ENCODE measurements around the gene FBXO44.

- TF ChIP-seq ZC3H10 (CRISPR knock-in tag; IDR thresholded peaks at IDR 0.05): no peak
- TF ChIP-seq PATZ1 (CRISPR knock-in tag; IDR thresholded peaks at IDR 0.05; ENCODE audit: borderline replicate concordance): no peak
- TF ChIP-seq TOX (CRISPR knock-in tag; IDR thresholded peaks at IDR 0.05; ENCODE audit: borderline replicate concordance): no peak
- no peak for TF ChIP-seq CREB5 (CRISPR knock-in tag; IDR thresholded peaks at IDR 0.05; ENCODE audit: low read depth)
- no peak for TF ChIP-seq TCF4 (CRISPR knock-in tag; IDR thresholded peaks at IDR 0.05; ENCODE audit: borderline replicate concordance)
- TF ChIP-seq RARB (CRISPR knock-in tag; IDR thresholded peaks at IDR 0.05): no peak
- no peak for TF ChIP-seq PPARA (CRISPR knock-in tag; IDR thresholded peaks at IDR 0.05; ENCODE audit: borderline replicate concordance)
- no peak for TF ChIP-seq ZFP30 (CRISPR knock-in tag; IDR thresholded peaks at IDR 0.05)
- TF ChIP-seq CSRNP3 (CRISPR knock-in tag; IDR thresholded peaks at IDR 0.05): no peak
Measured at GRCh38 chr1:11658542-11658941, 3.9 kb downstream of the FBXO44 start.
